Activated CD8-positive, alpha-beta memory T cell treated with anti-CD3 and anti-CD28 coated beads, Interleukin-2, amount 10 ng/mL, durations not matched to agents 7 days and 5 days (primary cell): Measurements from ENCODE around the gene PRODH. TPM values are rescaled to one million over a fixed set of nuclear protein-coding genes. Genes with fewer than 3 reads are reported as not detected.
"Not testable (repeated sequence)": the region's sequence is repeated elsewhere in the genome, so short reads cannot be mapped to it uniquely, and the experiment has no call there.

Source experiments
- ATAC-seq: fragments of 150-1000 bp; cut with Tn5 transposase; one replicate; pipeline ENCODE4 v1.10.0; 2021; ENCODE audit warnings: moderate library complexity
- CTCF ChIA-PET: fragments of 350-600 bp; sonication (Branson Sonifier 250); formaldehyde crosslinking; loops from one replicate; lab custom pipeline; 2021; ENCODE audit warnings: antibody characterized with exemption; lab: Charles Lee
- DNase-seq: peaks from one replicate; pipeline ENCODE4 v3.0.0-alpha.2; 2020
- H3K27ac Mint-ChIP-seq: one replicate; pipeline ENCODE4 v1.8.0; 2021; ENCODE audit warnings: mild to moderate bottlenecking, mixed read lengths
- H3K27me3 Mint-ChIP-seq: one replicate; pipeline ENCODE4 v1.8.0; 2021; ENCODE audit warnings: mixed read lengths
- H3K36me3 Mint-ChIP-seq: one replicate; pipeline ENCODE4 v1.8.0; 2021; ENCODE audit warnings: mild to moderate bottlenecking, mixed read lengths
- H3K4me1 Mint-ChIP-seq: one replicate; pipeline ENCODE4 v1.8.0; 2021; ENCODE audit warnings: mixed read lengths
- H3K4me3 Mint-ChIP-seq: one replicate; pipeline ENCODE4 v1.8.0; 2021; ENCODE audit warnings: mild to moderate bottlenecking, moderate library complexity, mixed read lengths
- H3K9me3 Mint-ChIP-seq: one replicate; pipeline ENCODE4 v1.8.0; 2022; ENCODE audit warnings: low read depth, mixed read lengths
- total RNA-seq, 2 experiments: library from RNA; stranded (reverse); gene quantifications; one replicate each; pipeline ENCODE4 v1.2.3, GENCODE V29; 2021

PRODH gene
- total RNA-seq, 2 experiments from 2014 or later, result 1.0 TPM; not detected in 1

DNA sequence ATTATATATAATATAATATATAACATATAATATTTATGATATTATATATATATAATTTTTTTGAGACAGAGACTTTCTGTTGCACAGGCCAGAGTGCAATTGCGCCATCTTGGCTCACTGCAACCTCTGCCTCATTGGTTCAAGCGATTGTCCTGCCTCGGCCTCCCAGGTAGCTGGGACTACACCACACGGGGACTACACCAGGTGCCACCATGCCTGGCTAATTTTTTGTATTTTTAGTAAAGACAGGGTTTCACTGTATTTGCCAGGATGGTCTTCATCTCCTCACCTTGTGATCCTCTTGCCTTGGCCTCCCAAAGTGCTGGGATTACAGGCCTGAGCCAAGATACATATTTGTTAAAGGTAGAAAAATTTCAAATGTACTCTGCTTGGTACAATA lies 42.3 kb downstream of the PRODH start:
- H3K36me3 Mint-ChIP-seq, ATAC-seq, DNase-seq, H3K9me3 Mint-ChIP-seq, H3K4me3 Mint-ChIP-seq, H3K27ac Mint-ChIP-seq, CTCF ChIA-PET, H3K27me3 Mint-ChIP-seq, H3K4me1 Mint-ChIP-seq: not testable (repeated sequence)

DNA sequence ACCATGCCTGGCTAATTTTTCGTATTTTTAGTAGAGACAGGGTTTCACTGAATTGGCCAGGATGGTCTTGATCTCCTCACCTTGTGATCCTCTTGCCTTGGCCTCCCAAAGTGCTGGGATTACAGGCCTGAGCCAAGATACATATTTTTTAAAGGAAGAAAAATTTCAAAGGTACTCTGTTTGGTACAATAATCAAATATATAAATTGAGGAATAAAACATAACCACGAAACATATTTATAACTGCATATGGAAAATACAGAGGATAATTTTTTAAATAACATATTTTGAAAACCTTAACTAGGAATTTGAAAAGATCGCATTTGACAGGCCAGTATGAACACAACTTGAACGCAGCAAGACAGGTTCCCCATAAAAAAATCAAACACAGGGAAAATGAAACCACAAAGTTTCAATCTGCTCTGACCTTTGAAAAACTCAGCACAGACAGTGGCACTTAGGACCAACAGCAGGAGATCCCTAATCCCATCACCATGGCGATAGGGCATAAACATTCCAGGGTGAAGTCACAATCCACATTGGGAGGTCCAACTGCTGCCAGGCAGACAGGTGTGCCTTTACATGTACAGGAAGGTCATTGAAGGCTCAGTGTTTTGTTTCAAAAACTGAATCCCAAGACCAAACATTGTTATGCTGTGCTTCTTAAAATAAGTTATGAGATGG lies 45.4 kb downstream of the PRODH start:
- H3K36me3 Mint-ChIP-seq, ATAC-seq, H3K27me3 Mint-ChIP-seq, DNase-seq, H3K27ac Mint-ChIP-seq, H3K9me3 Mint-ChIP-seq, CTCF ChIA-PET, H3K4me3 Mint-ChIP-seq, H3K4me1 Mint-ChIP-seq: not testable (repeated sequence)

DNA sequence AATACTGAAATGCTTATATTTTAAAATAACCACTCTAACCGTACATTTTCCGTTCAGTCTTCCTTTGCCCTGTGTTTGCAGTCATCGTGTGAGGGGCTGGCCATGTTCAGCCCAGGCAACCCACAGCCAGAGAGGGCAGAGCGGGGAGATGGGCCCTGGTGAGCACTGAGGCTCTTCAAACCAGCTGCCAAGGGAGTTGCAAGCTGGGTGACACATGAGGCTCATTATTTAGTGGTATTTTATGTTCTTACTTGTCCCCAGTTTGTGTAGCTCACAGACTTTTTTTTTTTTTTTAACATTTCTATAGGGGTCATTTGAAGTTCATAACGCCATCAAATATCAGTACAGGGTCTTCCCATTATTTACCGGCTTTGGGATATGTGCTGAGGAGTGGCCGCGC lies 48.0 kb downstream of the PRODH start:
- DNase-seq (no peak), ATAC-seq (no peak)
- H3K9me3 Mint-ChIP-seq, result peaks cover 2% of the 10 kb centered on the region
- no peaks in the 10 kb centered on the region for H3K4me1 Mint-ChIP-seq
- H3K36me3 Mint-ChIP-seq, result no peaks in the 10 kb centered on the region
- no peak overlapping the region for H3K27ac Mint-ChIP-seq
- no peaks in the 10 kb centered on the region for H3K27me3 Mint-ChIP-seq
- no peak overlapping the region for H3K4me3 Mint-ChIP-seq
- CTCF ChIA-PET, result no interaction called here

DNA sequence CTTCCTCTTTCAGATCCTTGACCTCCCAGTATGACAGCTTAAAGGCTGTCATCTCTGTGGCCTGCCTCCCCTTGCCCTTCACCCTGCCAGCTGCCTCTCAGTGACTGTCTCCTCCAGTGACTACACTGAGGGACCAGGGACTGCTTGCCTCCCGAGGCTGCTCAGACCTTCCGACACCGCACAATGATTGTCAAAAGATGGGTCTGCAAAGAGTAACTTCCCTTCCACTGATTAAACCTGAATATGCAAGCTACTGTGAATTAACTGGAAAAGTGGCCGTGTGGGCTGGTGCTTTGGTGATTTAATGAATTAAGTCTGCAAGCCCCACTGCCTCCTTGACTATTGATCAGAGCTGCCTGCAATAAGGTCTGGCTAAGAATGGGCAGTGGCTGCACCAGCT lies 51.6 kb downstream of the PRODH start:
- H3K27me3 Mint-ChIP-seq, H3K4me1 Mint-ChIP-seq, H3K4me3 Mint-ChIP-seq, CTCF ChIA-PET, H3K36me3 Mint-ChIP-seq, ATAC-seq, H3K9me3 Mint-ChIP-seq, H3K27ac Mint-ChIP-seq, DNase-seq: not testable (repeated sequence)

DNA sequence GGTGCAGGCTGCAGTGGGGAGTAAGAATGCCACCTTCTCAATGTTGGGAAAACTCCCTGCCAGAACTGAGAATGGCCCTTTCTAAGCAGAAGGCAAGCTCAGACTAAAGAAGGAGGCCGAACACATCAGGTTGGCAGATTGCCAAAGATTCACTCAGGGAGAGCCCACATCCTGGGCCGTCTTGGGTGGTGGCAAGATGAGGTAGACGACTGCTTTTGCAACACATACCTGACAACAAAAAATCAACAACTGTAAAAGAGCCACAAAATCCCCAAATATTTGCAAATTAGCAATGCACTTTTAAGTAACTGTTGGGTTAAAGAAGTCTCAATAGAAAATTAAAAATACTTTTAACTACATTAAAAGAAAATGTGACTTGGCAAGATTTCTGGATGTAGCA lies 54.8 kb downstream of the PRODH start:
- H3K36me3 Mint-ChIP-seq, H3K27ac Mint-ChIP-seq, ATAC-seq, H3K9me3 Mint-ChIP-seq, H3K27me3 Mint-ChIP-seq, H3K4me1 Mint-ChIP-seq, CTCF ChIA-PET, H3K4me3 Mint-ChIP-seq: not testable (repeated sequence)
- peak; percentile 85 for DNase-seq

Other genes with a start within 250 kb of the PRODH start
- 1 to 10 TPM in 1 of 2 experiments, under 1 TPM in 1; 0.96 to 1.1 TPM for gene DGCR6, start 30.0 kb downstream of the PRODH start, total RNA-seq
- gene DGCR2, start 186.1 kb upstream of the PRODH start, total RNA-seq, result 10 to 100 TPM; 27.8 TPM
- not detected for gene TSSK2, start 195.0 kb upstream of the PRODH start, total RNA-seq
- gene ESS2, start 208.4 kb upstream of the PRODH start, total RNA-seq, result 10 to 100 TPM; 19.8 to 21.4 TPM
- not detected for gene GSC2, start 214.0 kb upstream of the PRODH start, total RNA-seq
- gene SLC25A1, start 242.4 kb upstream of the PRODH start, total RNA-seq, result 10 to 100 TPM; 60.6 to 68.1 TPM